Motor neuron (in vitro differentiated cells): ENCODE results near the gene FN3KRP. TPM values are rescaled to one million over a fixed set of nuclear protein-coding genes. Genes with fewer than 3 reads are reported as not detected.
"Not testable (repeated sequence)": the region's sequence is repeated elsewhere in the genome, so short reads cannot be mapped to it uniquely, and the experiment has no call there.

Experiments used
- ATAC-seq, 8 experiments: fragments of 200-7000 bp; cut with Tn5 transposase; replicated peaks in 6 of 8; 2 replicates each; pipeline ENCODE4 v1.8.0; 2021; ENCODE audit warnings: mild to moderate bottlenecking in 8 of 8, moderate library complexity in 8 of 8
- H3K27ac ChIP-seq, 2 donors: fragments of 250-450 bp; sonication (Bioruptor Pico); 2 replicates each; pipeline ENCODE4 v1.9.0; 2021; ENCODE audit warnings: antibody characterized with exemption in 2 of 2, mild to moderate bottlenecking in 2 of 2, moderate library complexity in 1 of 2
- H3K4me1 ChIP-seq, 2 donors: fragments of 250-450 bp; sonication (Bioruptor Pico); replicated peaks in 1 of 2; 2 replicates each; pipeline ENCODE4 v1.6.1; 2021; ENCODE audit warnings: antibody characterized with exemption in 2 of 2, mild to moderate bottlenecking in 2 of 2, moderate library complexity in 1 of 2
- H3K4me3 ChIP-seq, 5 donors: fragments of 250-450 bp; sonication (Bioruptor Pico); 2 replicates each; pipeline ENCODE4 v1.9.0; 2021; ENCODE audit warnings: antibody characterized with exemption in 5 of 5, mild to moderate bottlenecking in 5 of 5, moderate library complexity in 4 of 5
- WGBS, 10 experiments: fragments of 450-650 bp; shearing (Covaris generic); methylation state at CpG; one replicate each; pipeline ENCODE4 v1.0.0; 2022; 5-methylcytosine and 5-hydroxymethylcytosine counted together
- in situ Hi-C, 9 experiments: fragments of 400-800 bp; cut with MboI; loops; one replicate each; pipeline ENCODE4 v1.15.0; 2021; ENCODE audit warnings: low sequenced_read_pairs in 9 of 9, low pct_unique_long_range_greater_than_20kb in 2 of 9; ENCODE audit not compliant: unreplicated experiment in 9 of 9
- total RNA-seq, 8 experiments: library from RNA; unstranded; fragments of 300-600 nt; gene quantifications; 2 replicates each; pipeline versions ENCODE4 v1.2.3 to v1.2.4, GENCODE V29; 2022

FN3KRP gene
- total RNA-seq, 8 experiments from 2014 or later, result 11.9 to 27.7 (median 17.6) TPM

DNA sequence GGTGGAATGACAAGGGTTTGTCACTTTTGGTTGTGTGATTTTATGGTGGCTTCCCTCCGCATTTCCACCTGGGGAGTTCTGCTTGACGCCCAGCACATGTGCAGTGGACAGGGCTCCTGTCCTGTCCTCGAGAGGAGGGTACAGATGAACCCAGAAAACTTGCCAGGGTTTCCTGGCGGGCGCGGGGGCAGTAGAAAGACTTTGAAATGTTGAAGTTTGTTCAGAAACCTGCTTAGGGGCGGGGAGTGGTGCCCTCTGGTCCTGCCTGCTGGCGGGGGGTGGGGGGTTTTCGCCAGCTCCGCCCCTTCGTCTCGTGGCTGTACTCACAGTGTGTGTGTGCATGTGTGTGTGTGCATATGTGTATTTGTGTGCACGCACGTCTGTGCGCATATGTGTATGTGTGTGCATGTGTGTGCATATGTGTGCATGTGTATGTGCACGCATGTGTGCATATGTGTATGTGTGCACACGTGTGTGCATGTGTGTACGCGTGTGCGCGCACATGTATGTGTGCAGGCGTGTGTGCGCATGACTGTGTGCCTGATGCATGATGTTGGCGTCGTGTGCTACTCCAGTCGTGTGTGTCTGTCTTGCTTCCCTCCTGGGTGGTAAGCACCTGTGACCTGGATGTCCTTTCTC is 6.8 kb downstream of the FN3KRP start:
- H3K4me1 ChIP-seq, result no peaks in the 10 kb centered on the region
- H3K4me3 ChIP-seq, result no peak overlapping the region
- 57 to 100% (median 77%) methylated on average over 1 to 3 of the region's 26 CpGs; no CpG with 5 or more reads in 5 of the 10 experiments for WGBS, 10 experiments
- no peak for ATAC-seq
- H3K27ac ChIP-seq, result no peak overlapping the region
- in situ Hi-C loops, result no loop called here

DNA sequence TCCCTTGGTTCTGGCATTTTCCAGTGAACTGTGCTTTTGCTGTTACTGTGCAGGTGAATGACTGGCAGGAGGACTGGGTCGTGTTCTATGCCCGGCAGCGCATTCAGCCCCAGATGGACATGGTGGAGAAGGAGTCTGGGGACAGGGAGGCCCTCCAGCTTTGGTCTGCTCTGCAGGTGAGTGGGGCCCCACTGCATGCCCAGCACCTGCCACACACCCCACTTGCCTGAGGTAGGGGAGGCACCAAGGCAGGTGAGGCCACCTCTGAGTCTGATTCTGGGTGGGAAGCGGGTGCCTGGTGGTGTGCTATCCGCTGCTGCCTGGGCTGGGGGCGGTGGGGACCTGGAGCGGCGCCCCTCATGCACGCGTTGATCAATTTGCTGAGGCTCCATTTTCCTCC is 9.9 kb downstream of the FN3KRP start:
- Histone ChIP-seq H3K27ac (no peak overlapping the region), H3K4me3 (no peak overlapping the region), H3K4me1 (no peaks in the 10 kb centered on the region)
- no peak for ATAC-seq
- 97 to 100% methylated on average over 2 to 5 of the region's 10 CpGs; no CpG with 5 or more reads in 8 of the 10 experiments for WGBS, 10 experiments
- in situ Hi-C loops, result no loop called here

DNA sequence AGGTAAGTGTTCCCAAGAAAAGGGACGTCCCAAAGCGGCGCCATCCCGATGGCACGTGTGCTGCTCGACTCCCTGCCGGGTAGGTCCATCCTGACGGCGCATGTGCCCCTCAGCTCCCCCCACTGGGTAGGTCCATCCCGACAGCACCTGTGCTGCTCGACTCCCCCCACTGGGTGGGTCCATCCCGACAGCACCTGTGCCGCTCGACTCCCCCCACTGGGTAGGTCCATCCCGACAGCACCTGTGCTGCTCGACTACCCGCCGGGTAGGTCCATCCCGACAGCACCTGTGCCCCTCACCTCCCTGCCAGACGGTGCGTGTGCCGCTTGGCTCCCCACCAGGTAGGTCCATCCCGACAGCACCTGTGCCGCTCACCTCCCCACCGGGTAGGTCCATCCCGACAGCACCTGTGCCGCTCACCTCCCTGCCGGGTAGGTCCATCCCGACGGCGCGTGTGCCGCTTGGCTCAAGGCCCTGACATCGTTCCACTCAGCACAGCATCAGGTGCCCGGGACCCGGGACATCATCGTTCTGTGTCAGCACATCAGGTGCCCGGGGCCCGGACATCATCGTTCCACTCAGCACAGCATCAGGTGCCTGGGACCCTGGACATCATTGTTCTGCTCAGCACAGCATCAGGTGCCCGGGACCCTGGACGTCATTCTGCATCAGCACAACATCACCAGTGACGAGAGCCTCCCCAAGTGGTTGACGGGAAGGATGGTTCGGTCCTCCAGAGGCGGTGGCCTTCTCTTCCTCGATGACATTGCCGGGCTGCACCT is 13.2 kb downstream of the FN3KRP start:
- H3K4me1 ChIP-seq, result peaks cover 0 to 3% of the 10 kb centered on the region in 2 donors
- in situ Hi-C loops, result no loop called here
- 76 to 100% (median 96%) methylated on average over 2 to 13 of the region's 48 CpGs; no CpG with 5 or more reads in 3 of the 10 experiments for WGBS, 10 experiments
- H3K27ac ChIP-seq, result no peak overlapping the region
- H3K4me3 ChIP-seq, result no peak overlapping the region
- peak in 4 of 8 experiments; percentile 24 to 45 (median 28) for ATAC-seq

DNA sequence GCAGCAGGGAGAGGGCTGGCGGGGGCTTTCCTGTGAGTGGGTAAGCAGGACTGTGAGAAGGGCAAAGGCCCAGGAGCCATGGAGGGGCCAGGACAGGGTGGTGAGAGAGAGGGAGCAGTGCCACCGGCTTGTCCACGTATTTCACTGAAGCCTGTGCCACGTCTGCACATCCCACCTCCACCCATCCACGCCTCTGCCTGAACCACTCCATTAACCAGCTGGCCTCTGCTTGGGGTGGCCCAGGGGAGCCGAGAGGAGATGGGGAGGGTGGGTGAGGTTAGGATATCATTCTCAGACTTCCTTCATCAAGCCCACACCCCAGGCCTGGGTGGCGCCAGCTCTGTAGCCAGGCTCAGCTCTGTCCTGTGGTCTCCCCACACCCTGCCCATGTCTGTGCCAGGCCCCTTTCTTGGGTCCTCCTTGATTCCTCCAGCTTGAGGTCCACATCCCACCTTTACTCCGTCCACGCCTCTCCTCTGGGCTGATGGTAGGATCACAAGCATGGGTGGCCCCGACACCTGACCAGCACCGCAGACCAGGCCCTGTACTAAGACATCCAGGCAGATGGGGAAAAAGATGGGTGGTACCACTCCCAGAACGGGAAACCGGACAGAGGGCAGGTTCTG is 15.7 kb downstream of the FN3KRP start:
- ATAC-seq, result no peak
- no peak overlapping the region for H3K4me3 ChIP-seq
- no peak overlapping the region for H3K27ac ChIP-seq
- 100% methylated on average over 1 to 3 of the region's 13 CpGs; no CpG with 5 or more reads in 6 of the 10 experiments for WGBS, 10 experiments
- peaks cover 6 to 9% of the 10 kb centered on the region in 2 donors for H3K4me1 ChIP-seq
- in situ Hi-C loops, result no loop called here

DNA sequence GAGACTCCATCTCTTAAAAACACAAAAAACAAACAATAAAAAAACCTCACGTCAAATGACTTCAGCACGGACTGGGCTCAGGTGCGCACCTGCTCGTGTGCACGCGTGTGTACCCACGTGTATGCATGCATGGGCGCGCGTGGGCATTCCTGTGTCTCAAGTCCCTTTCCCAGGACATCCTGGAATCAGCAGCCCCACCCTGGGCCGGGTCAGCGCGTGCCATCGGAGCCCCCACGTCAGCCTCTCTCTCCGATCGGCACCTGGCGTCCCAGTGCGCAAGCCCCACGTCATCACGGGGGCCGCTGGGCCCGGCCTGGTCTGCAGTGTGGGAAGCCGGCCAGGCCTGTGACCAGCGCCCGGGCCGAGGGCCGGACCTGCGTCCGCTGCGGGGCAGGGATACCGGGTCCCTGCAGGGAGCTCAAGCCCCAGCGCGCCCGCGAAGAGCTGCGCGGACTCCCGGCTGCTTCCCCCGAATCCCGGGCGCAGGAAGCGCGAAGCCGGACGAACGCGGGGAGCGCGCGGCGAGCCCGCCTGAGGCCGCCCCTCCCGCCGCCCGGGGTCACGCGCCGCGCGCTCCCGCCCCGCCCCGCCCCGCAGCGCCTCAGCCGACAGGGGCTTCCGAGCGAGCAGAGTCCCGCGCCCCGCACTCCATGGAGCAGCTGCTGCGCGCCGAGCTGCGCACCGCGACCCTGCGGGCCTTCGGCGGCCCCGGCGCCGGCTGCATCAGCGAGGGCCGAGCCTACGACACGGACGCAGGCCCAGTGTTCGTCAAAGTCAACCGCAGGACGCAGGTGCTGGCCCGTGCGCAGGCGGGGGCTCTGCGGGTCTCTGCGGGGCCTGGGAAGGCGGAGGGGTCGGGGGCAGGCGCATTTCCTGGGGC is 18.7 kb downstream of the FN3KRP start, which contains the start of gene FN3K:
Gene FN3K (plus strand): TSS at position 629 of the 880 bp plus-strand sequence. CDS start 22 bp downstream, at position 651.
- peak; percentile 74 to 91 (median 89) for ATAC-seq
- Histone ChIP-seq H3K4me3 (peak within 1 kb of the TSS; percentile 44 to 74 (median 58)), H3K4me1 (peaks cover 6 to 9% of the 10 kb centered on the region in 2 donors), H3K27ac (peak within 1 kb of the TSS; percentile 80 to 89)
- in situ Hi-C loops, result no loop called here
- 0 to 70% (median 9%) methylated on average over 2 to 7 of the region's 101 CpGs; no CpG with 5 or more reads in 7 of the 10 experiments for WGBS, 10 experiments

DNA sequence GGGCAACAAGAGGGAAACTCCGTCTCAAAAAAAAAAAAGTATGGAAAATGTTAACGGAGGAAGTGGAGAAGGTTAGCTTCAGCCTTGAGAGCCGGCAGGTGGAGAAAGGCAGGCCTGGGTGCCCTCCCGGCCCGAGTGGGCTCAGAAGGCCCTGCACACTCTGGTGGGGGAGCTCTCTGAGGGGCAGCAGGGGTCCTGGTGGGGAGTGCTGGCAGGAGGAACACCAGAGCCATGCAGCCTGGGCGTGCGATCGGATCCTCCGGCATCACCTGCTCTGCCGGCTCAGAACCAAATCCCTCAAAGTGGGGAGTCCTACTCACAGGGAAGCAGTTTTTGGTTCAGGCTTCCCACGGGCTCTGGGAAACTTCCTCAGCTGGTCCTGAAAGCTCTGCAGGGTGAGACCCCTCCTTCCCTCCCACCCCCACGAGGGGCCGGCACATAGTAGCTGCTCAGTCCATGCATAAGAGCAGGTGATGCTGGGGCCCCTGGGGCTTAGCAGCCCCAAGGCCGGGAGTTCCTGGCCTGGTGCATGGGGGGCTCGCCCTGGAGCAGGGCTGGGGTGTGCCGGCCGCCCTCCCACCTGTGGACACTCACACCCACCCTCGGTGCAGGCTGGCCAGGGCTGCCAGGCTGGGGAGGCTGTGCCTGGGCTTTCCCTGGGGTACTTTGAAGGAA is 20.1 kb downstream of the FN3KRP start:
- H3K27ac ChIP-seq, result no peak overlapping the region
- WGBS, 10 experiments, result 60 to 100% (median 77%) methylated on average over 1 to 4 of the region's 18 CpGs; no CpG with 5 or more reads in 5 of the 10 experiments
- peak overlapping the region in 2 of 5 donors; percentile 50 to 74 for H3K4me3 ChIP-seq
- in situ Hi-C loops, result no loop called here
- no peak for ATAC-seq
- H3K4me1 ChIP-seq, result peaks cover 6 to 9% of the 10 kb centered on the region in 2 donors

DNA sequence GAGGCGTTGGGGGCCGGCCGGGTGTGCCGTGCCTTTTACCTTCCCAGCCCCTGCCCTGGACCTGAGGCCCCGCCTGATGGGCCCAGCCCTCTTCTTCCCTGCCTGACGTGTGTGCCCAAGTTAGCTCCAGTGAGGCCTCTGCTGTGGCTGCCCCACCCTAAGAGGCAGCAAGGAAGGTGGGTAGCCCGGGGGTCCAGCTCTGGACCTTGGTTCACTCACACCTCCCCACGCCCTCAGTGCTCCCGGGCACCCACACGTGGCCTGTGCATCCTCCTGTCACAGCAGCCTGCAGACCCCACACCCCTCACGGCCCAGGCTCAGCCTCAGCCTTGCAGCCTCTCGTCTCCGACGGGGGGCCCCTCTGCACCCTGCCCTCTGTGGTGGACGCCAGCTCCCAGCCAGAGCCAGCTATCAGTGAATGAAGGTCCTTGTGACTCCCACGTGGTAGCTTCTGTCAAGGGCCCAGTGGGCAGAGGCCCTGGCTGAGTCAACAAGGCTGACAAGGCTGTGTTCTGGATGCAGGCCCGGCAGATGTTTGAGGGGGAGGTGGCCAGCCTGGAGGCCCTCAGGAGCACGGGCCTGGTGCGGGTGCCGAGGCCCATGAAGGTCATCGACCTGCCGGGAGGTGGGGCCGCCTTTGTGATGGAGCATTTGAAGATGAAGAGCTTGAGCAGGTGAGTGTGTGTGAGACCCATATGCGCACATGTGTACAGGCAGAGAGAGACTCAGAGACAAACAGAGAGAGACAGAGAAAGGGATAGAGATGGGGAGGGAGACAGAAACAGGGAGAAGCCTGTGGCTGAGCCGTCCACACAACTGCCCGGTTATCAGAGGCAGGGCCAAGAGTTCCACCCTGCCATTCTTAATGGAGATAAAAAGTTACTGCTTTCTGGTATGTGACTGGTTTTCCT is 21.7 kb downstream of the FN3KRP start:
- peaks cover 6 to 9% of the 10 kb centered on the region in 2 donors for H3K4me1 ChIP-seq
- no peak overlapping the region for H3K27ac ChIP-seq
- no peak overlapping the region for H3K4me3 ChIP-seq
- in situ Hi-C loops, result no loop called here
- whole genome bisulfite sequencing, 10 experiments, result 40 to 100% (median 100%) methylated on average over 1 to 8 of the region's 26 CpGs; no CpG with 5 or more reads in 3 of the 10 experiments
- peak in 1 of 8 experiments; percentile 49 for ATAC-seq

DNA sequence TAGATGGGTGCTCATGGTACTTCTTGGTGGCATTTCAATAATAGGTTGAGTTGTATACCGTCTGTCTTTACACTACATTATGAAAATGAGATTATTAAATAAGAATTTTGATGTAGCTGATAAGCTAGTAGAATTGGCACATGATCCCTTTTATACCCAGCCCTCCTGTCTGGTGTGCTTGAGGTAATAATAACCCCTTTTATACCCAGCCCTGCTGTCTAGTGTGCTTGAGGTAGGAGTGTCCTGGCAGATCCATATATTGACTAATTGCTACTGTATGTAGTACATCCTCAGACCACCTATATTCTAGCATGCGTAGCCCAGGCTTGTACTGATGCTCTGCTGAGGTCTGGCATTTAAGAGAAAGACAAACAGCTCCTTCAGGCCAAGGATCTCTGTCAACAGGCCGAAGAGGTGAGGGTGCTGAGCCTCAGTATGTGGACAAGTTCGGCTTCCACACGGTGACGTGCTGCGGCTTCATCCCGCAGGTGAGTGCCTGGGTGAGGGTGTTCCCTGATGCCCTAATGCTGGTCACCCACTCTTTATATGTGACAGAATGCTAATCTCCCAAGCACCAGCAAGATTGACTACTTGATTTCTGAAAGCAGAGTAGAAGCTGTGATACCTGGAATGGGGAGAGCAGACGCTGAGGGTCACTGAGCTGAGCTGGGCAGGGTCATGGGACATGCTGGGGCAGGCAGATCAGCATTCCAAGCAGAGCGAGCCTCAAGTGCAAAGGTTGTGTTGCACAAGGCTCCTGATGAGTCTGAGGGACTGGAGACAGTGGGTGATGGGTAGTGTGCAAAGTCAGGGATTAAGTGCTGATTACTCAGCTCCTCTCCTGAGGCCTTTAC is 24.6 kb downstream of the FN3KRP start:
- 17 to 100% (median 95%) methylated on average over 1 to 8 of the region's 10 CpGs; no CpG with 5 or more reads in 1 of the 10 experiments for WGBS, 10 experiments
- no peak for ATAC-seq
- in situ Hi-C loops, result no loop called here
- peaks cover 2 to 9% of the 10 kb centered on the region in 2 donors for H3K4me1 ChIP-seq
- H3K4me3 ChIP-seq, result no peak overlapping the region
- H3K27ac ChIP-seq, result no peak overlapping the region

DNA sequence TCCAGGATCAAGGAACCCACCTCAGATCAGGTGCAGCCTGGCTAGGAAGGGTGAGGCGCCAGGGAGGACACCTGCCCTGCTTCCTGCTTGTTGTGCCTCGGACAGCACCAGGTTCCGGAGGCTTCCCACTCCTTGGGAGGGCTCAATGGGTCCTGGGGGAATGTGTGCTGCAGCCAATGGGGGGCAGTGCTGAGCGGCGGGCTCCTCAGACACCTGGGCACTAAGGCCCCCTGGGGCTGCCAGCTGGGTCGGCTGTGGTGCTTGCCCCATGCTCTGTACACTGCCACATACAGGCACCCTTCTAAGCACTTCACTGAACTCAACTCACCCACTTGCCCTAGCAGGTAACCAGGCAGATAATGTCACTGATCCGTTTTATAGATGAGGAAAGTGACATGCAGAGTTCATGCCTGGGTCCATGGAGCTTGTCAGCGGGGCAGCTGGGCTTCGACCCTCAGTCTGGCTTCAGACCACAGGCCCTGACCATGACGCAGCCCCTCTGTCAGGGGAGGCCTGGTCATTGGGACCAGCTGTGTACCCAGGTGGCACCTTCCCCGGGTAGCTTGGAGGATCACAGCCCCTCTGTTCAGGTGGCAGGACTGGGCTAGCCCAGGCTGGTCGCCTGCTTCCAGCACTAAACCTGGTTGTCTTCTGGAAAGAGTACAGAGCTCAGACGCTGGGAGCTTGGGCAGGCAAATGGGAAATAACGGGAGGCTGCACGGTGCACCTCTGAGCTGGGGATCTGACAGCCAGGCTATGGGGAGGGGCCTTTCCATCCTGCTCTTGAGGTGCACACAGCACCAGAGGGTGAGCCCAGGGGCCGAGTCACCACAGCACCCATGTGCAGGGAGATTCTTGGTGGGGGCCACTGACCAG is 27.1 kb downstream of the FN3KRP start:
- in situ Hi-C loops, result no loop called here
- WGBS, 10 experiments, result 60 to 100% (median 100%) methylated on average over 2 of the region's 16 CpGs; no CpG with 5 or more reads in 7 of the 10 experiments
- peak in 3 of 8 experiments; percentile 16 to 31 (median 30) for ATAC-seq

DNA sequence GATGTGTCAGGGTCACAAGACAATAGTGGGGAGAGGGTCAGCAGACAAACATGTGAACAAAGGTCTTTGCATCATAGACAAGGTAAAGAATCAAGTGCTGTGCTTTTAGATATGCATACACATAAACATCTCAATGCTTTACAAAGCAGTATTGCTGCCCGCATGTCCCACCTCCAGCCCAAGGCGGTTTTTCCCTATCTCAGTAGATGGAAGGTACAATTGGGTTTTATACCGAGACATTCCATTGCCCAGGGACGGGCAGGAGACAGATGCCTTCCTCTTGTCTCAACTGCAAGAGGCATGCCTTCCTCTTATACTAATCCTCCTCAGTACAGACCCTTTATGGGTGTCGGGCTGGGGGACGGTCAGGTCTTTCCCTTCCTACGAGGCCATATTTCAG is 28.2 kb downstream of the FN3KRP start:
- H3K4me3 ChIP-seq, ATAC-seq, H3K27ac ChIP-seq, in situ Hi-C loops, H3K4me1 ChIP-seq: not testable (repeated sequence)
- WGBS, 10 experiments, result 44 to 80% methylated on average over 1 to 3 of the region's 7 CpGs; no CpG with 5 or more reads in 8 of the 10 experiments

More for the DNA sequence above, 27.1 kb downstream of the FN3KRP start:
- no peak overlapping the region for H3K4me3 ChIP-seq
- no peak overlapping the region for H3K27ac ChIP-seq
- H3K4me1 ChIP-seq, result peaks cover 0 to 4% of the 10 kb centered on the region in 2 donors
